Stimulated activated CD4-positive, alpha-beta T cell treated with anti-CD3 and anti-CD28 coated beads, TNF-alpha, amount 100 ng/mL, for 1 hour (primary cell): ENCODE results near the gene SRMS.

Source experiments
- DNase-seq, 3 donors: peaks; one replicate each; pipeline ENCODE4 v3.0.0-alpha.2; 2020; ENCODE audit warnings: low read depth in 3 of 3, low spot score in 1 of 3

The SRMS gene

GRCh38 chr20:63539441-63540370, 7.8 kb downstream of the SRMS start:
- no peak for DNase-seq

DNA sequence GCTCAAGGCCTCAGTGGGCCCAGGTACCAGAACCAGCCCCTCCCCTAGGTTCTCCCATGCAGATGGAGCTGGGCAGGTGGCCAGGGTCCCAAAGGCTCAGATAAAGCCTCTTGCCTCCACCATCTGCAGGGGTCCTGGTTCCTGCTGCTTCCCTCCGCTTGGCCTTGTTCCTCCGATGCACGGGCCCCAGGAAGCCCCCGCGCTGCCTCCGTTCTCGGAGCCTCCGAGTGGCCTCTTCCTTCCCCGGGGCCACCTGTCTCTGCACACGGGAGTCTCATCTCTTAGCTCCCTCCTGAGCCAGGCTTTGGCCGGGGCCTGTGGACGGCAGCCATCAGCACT, 8.5 kb downstream of the SRMS start:
- DNase-seq, result no peak

DNA sequence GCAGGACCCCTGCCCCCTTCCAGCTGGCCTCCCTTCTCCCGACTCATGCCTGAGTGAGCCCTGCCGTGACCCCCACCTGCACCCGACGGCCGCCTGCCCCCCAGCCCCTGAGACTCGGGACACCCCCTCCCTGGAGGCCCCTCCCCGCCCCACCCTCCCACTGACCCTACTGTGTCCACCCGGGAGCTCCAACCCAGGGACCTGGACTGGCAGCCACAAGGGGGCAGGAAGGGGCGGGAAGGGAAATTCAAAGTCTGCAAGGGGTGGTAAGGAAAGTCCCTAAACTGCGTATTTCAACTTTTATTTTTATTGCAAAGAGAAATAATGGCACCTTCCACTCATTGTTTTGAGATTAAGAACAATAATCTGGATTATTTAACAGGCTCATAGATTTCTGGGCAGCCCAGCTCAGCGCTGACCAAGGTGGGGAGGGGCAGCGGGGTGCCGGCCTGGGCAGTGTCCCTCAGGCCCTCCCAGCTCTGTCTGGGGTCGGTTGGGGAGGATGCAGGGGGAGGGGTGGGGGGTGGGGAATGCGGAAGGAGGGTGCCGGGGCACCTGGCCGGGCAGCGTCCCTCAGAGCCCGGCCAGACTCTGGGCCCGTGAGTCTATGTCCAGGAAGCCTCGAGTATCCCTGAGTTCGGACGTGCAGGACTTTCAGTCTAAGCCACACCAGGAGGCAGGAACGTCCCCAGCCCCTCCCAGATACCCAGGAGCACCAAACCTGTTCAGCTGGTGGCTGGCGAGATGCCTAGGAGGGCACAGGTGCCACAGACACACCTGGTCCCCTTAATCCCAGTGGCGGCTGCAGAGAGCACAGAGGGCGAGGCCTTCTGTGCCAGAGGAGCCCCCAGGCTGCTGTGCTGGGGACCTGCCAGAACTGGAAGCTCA, 9.1 kb downstream of the SRMS start:
- no peak for DNase-seq

DNA sequence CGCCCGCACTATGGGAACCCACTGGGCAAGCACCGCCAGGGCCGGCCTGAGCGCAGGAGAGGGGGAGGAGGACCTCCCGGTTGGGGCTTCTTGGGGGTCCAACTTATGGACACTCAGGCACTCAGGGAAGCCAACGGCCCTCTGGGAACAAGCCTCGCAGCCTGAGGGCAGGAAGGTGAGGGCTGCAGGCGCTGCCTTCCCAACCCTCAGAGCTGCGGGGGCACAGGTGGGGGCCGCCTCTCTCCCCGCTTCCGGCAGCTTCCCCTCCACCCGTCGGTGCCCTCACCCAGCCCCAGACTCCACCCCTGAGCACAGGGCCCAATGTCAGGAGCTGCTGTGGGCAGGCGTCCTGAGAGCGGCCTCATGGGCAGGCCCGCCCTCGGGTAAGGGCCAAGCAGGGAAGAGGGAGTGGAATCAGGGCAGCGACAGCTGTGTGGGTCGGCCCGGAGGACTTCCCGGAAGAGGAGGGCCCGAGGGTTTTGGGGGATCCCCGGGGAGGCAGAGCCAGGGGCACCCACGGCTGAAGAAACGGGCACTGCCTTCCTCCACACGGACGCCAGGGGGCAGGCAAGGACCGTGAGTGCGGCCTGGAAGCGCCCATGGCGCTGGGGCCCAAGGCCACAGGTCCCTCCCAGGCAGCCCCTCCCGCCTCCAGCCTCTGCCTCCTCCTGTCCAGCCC, 9.9 kb downstream of the SRMS start:
- peak; percentile 83 to 91 (median 86) for DNase-seq

DNA sequence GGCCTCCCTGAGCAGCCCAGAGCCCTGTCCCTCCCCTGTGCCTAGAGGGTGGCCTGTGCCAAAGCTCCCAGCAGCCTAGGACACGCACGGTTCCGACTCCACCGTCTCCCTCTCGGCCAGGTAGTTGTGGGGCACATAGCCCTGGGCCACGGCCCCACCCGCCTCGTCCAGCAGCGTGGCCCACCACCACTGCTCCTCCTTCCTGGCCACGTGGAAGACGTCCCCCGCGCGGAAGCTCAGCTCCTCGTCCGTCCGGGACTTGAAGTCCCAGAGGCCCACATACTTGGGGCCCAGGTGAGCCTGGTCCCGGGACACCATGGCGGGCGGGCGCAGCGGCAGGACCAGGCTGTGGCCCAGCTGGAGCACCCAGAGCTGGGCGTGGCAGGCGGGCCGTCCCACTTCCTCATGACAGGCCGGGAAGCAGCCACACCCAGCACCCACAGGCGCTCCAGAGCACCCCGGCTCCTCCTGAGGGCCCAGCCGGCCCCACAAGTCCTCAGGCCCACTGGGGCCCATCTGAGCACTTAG, 10.5 kb downstream of the SRMS start, which contains the start of gene PTK6:
TSS of gene PTK6 (minus strand) at position 380 of the 528 bp plus-strand sequence. CDS start at position 318, 62 bp downstream.
- no peak for DNase-seq

- no peak for DNase-seq
Observed at GRCh38 chr20:63536241-63536977, 11.1 kb downstream of the SRMS start.

GRCh38 chr20:63534831-63535651, 12.5 kb downstream of the SRMS start:
- DNase-seq, result no peak

DNA sequence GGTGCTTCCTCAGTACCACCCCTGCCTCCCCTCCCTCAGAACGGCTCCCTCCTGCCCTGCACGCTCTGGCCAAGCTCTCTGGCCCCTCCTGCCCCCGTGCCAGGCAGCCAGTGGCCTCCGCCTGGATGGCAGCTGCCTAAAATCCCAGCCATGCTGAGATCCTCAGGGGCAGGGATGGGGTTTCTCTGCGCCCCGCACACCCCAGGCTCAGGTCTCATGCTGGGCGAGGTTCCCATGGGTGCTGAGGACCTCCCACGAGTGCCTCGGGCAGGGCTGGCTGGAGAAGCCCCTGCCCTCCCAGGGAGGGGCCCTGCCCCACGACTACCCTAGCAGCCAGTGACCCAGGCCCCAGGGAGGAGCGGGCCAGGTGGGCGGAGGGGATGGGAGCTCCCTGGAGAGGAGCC, 13.1 kb downstream of the SRMS start:
- no peak for DNase-seq

GRCh38 chr20:63533871-63534393, 13.6 kb downstream of the SRMS start:
- DNase-seq, result no peak

DNA sequence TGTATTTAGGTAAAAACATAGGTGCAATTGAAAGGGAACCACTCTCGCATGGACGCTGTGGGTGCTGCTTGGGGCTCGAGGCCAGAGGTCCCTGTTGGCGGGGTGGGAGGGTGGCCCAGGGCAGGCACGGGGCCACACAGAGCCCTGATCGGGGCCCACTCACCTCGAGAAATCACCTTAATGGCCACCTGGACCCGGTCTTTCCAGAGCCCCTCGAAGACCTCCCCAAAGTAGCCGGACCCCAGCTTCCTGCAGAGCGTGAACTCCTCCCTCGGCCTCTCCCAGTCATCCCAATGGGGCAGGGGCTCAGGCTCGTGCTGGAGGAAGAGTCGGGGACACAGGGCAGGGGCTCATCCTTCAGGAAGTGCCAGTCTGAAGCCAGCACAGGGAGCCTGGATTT, 14.2 kb downstream of the SRMS start:
- no peak for DNase-seq

DNA sequence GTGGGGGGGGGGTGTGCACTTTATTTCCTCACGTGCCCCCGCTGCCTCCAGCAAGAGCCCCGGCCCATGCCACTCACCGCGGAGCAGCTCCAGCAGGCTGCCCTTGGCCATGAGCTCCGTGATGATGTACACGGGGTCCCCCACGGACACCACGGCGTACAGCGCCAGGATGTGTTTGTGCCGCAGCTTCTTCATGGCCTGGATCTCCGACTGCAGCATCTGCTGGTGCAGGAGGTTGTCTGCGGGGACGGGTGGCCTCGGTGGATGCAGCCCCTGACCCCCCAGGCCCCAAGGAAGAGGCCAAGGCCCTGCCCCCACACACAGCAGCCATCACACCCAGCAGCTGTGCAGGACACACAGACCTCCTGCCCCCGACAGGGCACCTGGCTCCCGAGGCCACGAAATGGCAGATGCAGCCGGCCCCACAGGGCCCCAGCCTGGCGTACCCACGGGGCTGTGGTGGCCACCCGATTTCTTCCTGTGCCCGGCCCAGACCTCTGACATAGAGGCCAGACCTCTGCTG, 15.0 kb downstream of the SRMS start:
- DNase-seq, result no peak

- no peak for DNase-seq
Observed at GRCh38 chr20:63531686-63532448, 15.7 kb downstream of the SRMS start.

GRCh38 chr20:63530788-63531160, 16.8 kb downstream of the SRMS start:
- no peak for DNase-seq

- no peak for DNase-seq
Observed at GRCh38 chr20:63529861-63530787, 17.4 kb downstream of the SRMS start.

GRCh38 chr20:63529180-63529860, 18.2 kb downstream of the SRMS start:
- no peak for DNase-seq

- DNase-seq, result no peak
Observed at GRCh38 chr20:63527184-63527583, 20.4 kb downstream of the SRMS start.

DNA sequence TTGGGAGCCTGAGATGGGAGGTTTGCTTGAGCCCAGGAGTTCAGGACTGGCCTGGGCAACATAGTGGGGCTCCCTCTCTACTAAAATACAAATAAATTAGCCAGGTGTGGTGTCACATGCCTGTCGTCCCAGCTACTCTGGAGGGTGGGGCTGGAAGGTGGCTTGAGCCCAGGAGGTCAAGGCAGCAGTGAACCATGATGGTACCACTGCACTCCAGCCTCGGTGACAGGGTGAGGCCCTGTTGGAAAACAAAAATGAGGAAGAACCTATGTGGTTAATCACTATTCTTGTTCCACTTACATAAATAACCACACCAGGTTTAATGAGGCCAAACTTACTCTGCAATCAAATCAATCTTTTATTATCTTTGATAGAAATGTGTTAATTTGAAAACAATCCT, 21.6 kb downstream of the SRMS start:
- DNase-seq, result no peak
